SK-N-SH (cell line): ENCODE results near the gene SKI. TPM values are rescaled to one million over a fixed set of nuclear protein-coding genes. Genes with fewer than 3 reads are reported as not detected.

Source experiments
- CTCF ChIA-PET: fragments of 300-600, 350-600 bp; formaldehyde crosslinking; extraction: SDS; loops from one replicate; lab custom pipeline; 2021; lab: Yijun Ruan, JAX
- POLR2A ChIA-PET: fragments of 350-600 bp; sonication (Branson Sonifier 250); formaldehyde crosslinking; extraction: SDS; loops from one replicate; lab custom pipeline; 2020; ENCODE audit warnings: antibody characterized with exemption, inconsistent platforms; lab: Yijun Ruan, JAX
- DNase-seq: peaks from one replicate; pipeline ENCODE4 v3.0.0; 2012
- H2AFZ ChIP-seq: fragments of 200-600 bp; sonication (generic); 2 replicates; pipeline ENCODE4 v1.8.1; 2016; ENCODE audit warnings: antibody characterized with exemption, mild to moderate bottlenecking, low read depth
- H3F3A ChIP-seq: fragments of 200-600 bp; sonication (generic); replicated peaks from 2 replicates; pipeline ENCODE3; 2016; ENCODE audit warnings: antibody characterized with exemption, mild to moderate bottlenecking; ENCODE audit not compliant: insufficient read depth
- H3K27ac ChIP-seq, 2 experiments: fragments of 200-500 bp in 1 of 2; fragments of 200-600 bp in 1 of 2; sonication (Bioruptor generic) in 1 of 2; sonication (generic), shearing (Covaris generic) in 1 of 2; 2 replicates each; pipeline versions ENCODE4 v1.5.1 to v1.6.1; 2014 to 2016; ENCODE audit warnings: low read depth in 2 of 2, inconsistent platforms in 1 of 2, low read length in 1 of 2, mild to moderate bottlenecking in 1 of 2, mixed read lengths in 1 of 2
- H3K27me3 ChIP-seq: fragments of 200-600 bp; sonication (generic), shearing (Covaris generic); 2 replicates; pipeline ENCODE4 v1.6.1; 2016; ENCODE audit warnings: mixed run types; ENCODE audit not compliant: insufficient read depth
- H3K36me3 ChIP-seq, 2 experiments: fragments of 200-500 bp in 1 of 2; fragments of 200-600 bp in 1 of 2; sonication (Bioruptor generic) in 1 of 2; sonication (generic) in 1 of 2; replicated peaks in 1 of 2; 2 replicates each; pipeline versions ENCODE3 to v1.5.1; 2014 to 2016; ENCODE audit warnings: low read length in 1 of 2, mild to moderate bottlenecking in 1 of 2; ENCODE audit not compliant: insufficient read depth in 2 of 2, control insufficient read depth in 1 of 2
- H3K4me1 ChIP-seq, 2 experiments: fragments of 200-500 bp in 1 of 2; fragments of 200-600 bp in 1 of 2; sonication (Bioruptor generic) in 1 of 2; sonication (generic), shearing (Covaris generic) in 1 of 2; 2 replicates each; pipeline versions ENCODE4 v1.5.1 to v1.6.1; 2014 to 2016; ENCODE audit warnings: low read depth in 1 of 2, low read length in 1 of 2, mixed run types in 1 of 2; ENCODE audit not compliant: insufficient read depth in 2 of 2, control insufficient read depth in 1 of 2
- H3K4me2 ChIP-seq: fragments of 200-600 bp; sonication (generic), shearing (Covaris generic); 2 replicates; pipeline ENCODE4 v1.6.1; 2017; ENCODE audit warnings: mixed run types
- H3K4me3 ChIP-seq, 2 experiments: fragments of 200-500 bp in 1 of 2; fragments of 200-600 bp in 1 of 2; sonication (Bioruptor generic) in 1 of 2; sonication (generic), shearing (Covaris generic) in 1 of 2; 2 replicates each; pipeline versions ENCODE4 v1.5.1 to v1.8.1; 2014 to 2016; ENCODE audit warnings: low read depth in 2 of 2, inconsistent platforms in 1 of 2, low read length in 1 of 2, mild to moderate bottlenecking in 1 of 2, mixed read lengths in 1 of 2, moderate library complexity in 1 of 2
- H3K79me2 ChIP-seq: fragments of 200-600 bp; sonication (generic); 2 replicates; pipeline ENCODE4 v1.8.1; 2017; ENCODE audit warnings: mild to moderate bottlenecking; ENCODE audit not compliant: insufficient read depth
- H3K9ac ChIP-seq: fragments of 200-600 bp; sonication (generic); 2 replicates; pipeline ENCODE4 v1.6.1; 2017; ENCODE audit warnings: mixed run types
- H3K9me2 ChIP-seq: fragments of 200-600 bp; sonication (generic); 2 replicates; pipeline ENCODE4 v1.6.1; 2017; ENCODE audit warnings: mixed run types
- H3K9me3 ChIP-seq: fragments of 200-600 bp; sonication (generic); 2 replicates; pipeline ENCODE4 v1.6.1; 2017; ENCODE audit warnings: mixed run types, mild to moderate bottlenecking, moderate library complexity
- H4K20me1 ChIP-seq: fragments of 200-600 bp; sonication (generic); 2 replicates; pipeline ENCODE4 v1.6.1; 2017; ENCODE audit warnings: mild to moderate bottlenecking, mixed run types; ENCODE audit not compliant: insufficient read depth
- CHD2 ChIP-seq: fragments of 150-350 bp; IDR thresholded peaks from 2 replicates; pipeline ENCODE4 v1.6.1; 2018; ENCODE audit warnings: low read length; ENCODE audit not compliant: partially characterized antibody
- FOXM1 ChIP-seq: IDR thresholded peaks from 2 replicates; pipeline ENCODE4 v1.4.0; 2012; ENCODE audit warnings: low read depth, mild to moderate bottlenecking
- GATA2 ChIP-seq: sonication (generic); formaldehyde crosslinking; IDR thresholded peaks from 2 replicates; pipeline ENCODE4 v1.5.0; 2020; ENCODE audit warnings: mild to moderate bottlenecking, missing genetic modification reagents
- MEF2A ChIP-seq: IDR thresholded peaks from 2 replicates; pipeline ENCODE4 v1.4.0; 2012; ENCODE audit warnings: low read depth, borderline replicate concordance
- MXI1 ChIP-seq: IDR thresholded peaks from 2 replicates; pipeline ENCODE4 v1.6.1; 2012; ENCODE audit warnings: mild to moderate bottlenecking, low read depth, low read length, improper control_type of control experiment
- NFIC ChIP-seq: IDR thresholded peaks from 2 replicates; pipeline ENCODE4 v1.4.0; 2012; ENCODE audit warnings: borderline replicate concordance
- NRF1 ChIP-seq: IDR thresholded peaks from 2 replicates; pipeline ENCODE4 v1.6.1; 2012; ENCODE audit warnings: low read depth, mild to moderate bottlenecking, low read length
- PBX3 ChIP-seq: IDR thresholded peaks from 2 replicates; pipeline ENCODE4; 2012
- POLR2AphosphoS5 ChIP-seq: IDR thresholded peaks from 2 replicates; pipeline ENCODE4 v1.6.1; 2012; ENCODE audit warnings: low read depth, low read length
- REST ChIP-seq: IDR thresholded peaks from 2 replicates; pipeline ENCODE4 v1.6.1; 2012; ENCODE audit warnings: mild to moderate bottlenecking, low read depth, low read length, moderate library complexity
- SMC3 ChIP-seq: IDR thresholded peaks from 2 replicates; pipeline ENCODE4 v1.6.1; 2012; ENCODE audit warnings: low read depth, low read length, improper control_type of control experiment
- TCF12 ChIP-seq: IDR thresholded peaks from 2 replicates; pipeline ENCODE4 v1.4.0; 2012
- TEAD4 ChIP-seq: IDR thresholded peaks from 2 replicates; pipeline ENCODE4 v1.4.0; 2012; ENCODE audit warnings: mild to moderate bottlenecking, borderline replicate concordance; ENCODE audit not compliant: insufficient read depth
- USF1 ChIP-seq: IDR thresholded peaks from 2 replicates; pipeline ENCODE4 v1.4.0; 2012; ENCODE audit warnings: low read depth, borderline replicate concordance
- USF2 ChIP-seq: fragments of 150-350 bp; IDR thresholded peaks from 2 replicates; pipeline ENCODE4 v1.6.1; 2017; ENCODE audit warnings: antibody characterized with exemption, low read length, low read depth, borderline replicate concordance
- ZBTB33 ChIP-seq: IDR thresholded peaks from 2 replicates; pipeline ENCODE4 v1.4.0; 2012; ENCODE audit warnings: low read depth, borderline replicate concordance
- WGBS: methylation state at CpG from one replicate; pipeline ENCODE4 v1.1.6; 2017; ENCODE audit warnings: low lambda C conversion rate; 5-methylcytosine and 5-hydroxymethylcytosine counted together
- polyA plus RNA-seq, 3 experiments: library from polyadenylated mRNA; depleted of rRNA; stranded (reverse); fragments of >200 nt; gene quantifications; 2 replicates each; pipeline ENCODE4 v1.2.3, GENCODE V29; 2012

Gene SKI
- polyA plus RNA-seq, 1 of the 3 experiments (the other 2 are of a cell fraction): 7.2 TPM

- Histone ChIP-seq H3K27me3 (no peaks in the 10 kb centered on the region), H3K9ac (no peak overlapping the region), H4K20me1 (no peaks in the 10 kb centered on the region), H3K36me3 (no peaks in the 10 kb centered on the region), H3F3A (no peaks in the 10 kb centered on the region), H2AFZ (no peak overlapping the region), H3K9me3 (no peaks in the 10 kb centered on the region), H3K9me2 (no peaks in the 10 kb centered on the region), H3K4me1 (peaks cover 0 to 34% of the 10 kb centered on the region in 2 experiments; a peak in 1 of 4 replicates), H3K27ac (peak overlapping the region in 1 of 2 experiments; percentile 94; a peak in 1 of 4 replicates), H3K79me2 (peaks cover 30% of the 10 kb centered on the region), H3K4me3 (no peak overlapping the region; a peak in 1 of 4 replicates), H3K4me2 (no peak overlapping the region)
- DNase-seq: no peak
- CTCF ChIA-PET: interaction anchor here (0.7 to 11.4 kb wide), 26 partner anchors 9 to 268 kb away, joined by 3 to 292 read pairs (median 6); partner anchors contain the start of genes MORN1 and RER1
- POLR2A ChIA-PET: interaction anchor here (0.8 to 2.9 kb wide), 5 partner anchors 9 to 1322 kb away, joined by 3 to 35 read pairs (median 4); partner anchors contain the start of genes MORN1 and RER1
- TF ChIP-seq REST (no peak), NRF1 (no peak), USF2 (no peak), MXI1 (no peak), GATA2 (no peak), CHD2 (no peak), FOXM1 (no peak), PBX3 (no peak), NFIC (no peak), TCF12 (no peak), USF1 (no peak), POLR2AphosphoS5 (no peak), ZBTB33 (no peak), TEAD4 (no peak), SMC3 (no peak), MEF2A (no peak)
- WGBS: 80% methylated on average over 2 of the region's 11 CpGs
These were observed 32.3 kb upstream of the SKI start for GRCh38 chr1:2195785-2196184.
